ENCODE results near the gene ANKS3. TPM values are rescaled to one million over a fixed set of nuclear protein-coding genes. Genes with fewer than 3 reads are reported as not detected.

The ANKS3 gene
- total and polyA plus RNA-seq, 10 of the 15 experiments (the other 5 are each of a cell fraction or from before 2014, with no cell fraction given): 0.29 to 14.2 (median 8.5) TPM

- H3K9ac ChIP-seq (ENCODE audit: control insufficient read depth, insufficient read depth, low read length): no peak overlapping the region
- TF ChIP-seq, protein P1, sequence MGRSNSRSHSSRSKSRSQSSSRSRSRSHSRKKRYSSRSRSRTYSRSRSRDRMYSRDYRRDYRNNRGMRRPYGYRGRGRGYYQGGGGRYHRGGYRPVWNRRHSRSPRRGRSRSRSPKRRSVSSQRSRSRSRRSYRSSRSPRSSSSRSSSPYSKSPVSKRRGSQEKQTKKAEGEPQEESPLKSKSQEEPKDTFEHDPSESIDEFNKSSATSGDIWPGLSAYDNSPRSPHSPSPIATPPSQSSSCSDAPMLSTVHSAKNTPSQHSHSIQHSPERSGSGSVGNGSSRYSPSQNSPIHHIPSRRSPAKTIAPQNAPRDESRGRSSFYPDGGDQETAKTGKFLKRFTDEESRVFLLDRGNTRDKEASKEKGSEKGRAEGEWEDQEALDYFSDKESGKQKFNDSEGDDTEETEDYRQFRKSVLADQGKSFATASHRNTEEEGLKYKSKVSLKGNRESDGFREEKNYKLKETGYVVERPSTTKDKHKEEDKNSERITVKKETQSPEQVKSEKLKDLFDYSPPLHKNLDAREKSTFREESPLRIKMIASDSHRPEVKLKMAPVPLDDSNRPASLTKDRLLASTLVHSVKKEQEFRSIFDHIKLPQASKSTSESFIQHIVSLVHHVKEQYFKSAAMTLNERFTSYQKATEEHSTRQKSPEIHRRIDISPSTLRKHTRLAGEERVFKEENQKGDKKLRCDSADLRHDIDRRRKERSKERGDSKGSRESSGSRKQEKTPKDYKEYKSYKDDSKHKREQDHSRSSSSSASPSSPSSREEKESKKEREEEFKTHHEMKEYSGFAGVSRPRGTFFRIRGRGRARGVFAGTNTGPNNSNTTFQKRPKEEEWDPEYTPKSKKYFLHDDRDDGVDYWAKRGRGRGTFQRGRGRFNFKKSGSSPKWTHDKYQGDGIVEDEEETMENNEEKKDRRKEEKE (IDR thresholded peaks at IDR 0.05): no peak
- no peak for TF ChIP-seq HCFC1 (IDR thresholded peaks at IDR 0.05; ENCODE audit: low read length)
- TF ChIP-seq CBX5 (IDR thresholded peaks at IDR 0.05; ENCODE audit: low read depth): no peak
- TF ChIP-seq STAT1 (conservative IDR thresholded peaks at IDR 0.05): no peak
- TF ChIP-seq WRNIP1 (IDR thresholded peaks at IDR 0.05; ENCODE audit: borderline replicate concordance, low read depth, low read length): no peak
- TF ChIP-seq ZNF384 (IDR thresholded peaks at IDR 0.05; ENCODE audit: borderline replicate concordance, low read depth, low read length): no peak
- TF ChIP-seq, protein P2, sequence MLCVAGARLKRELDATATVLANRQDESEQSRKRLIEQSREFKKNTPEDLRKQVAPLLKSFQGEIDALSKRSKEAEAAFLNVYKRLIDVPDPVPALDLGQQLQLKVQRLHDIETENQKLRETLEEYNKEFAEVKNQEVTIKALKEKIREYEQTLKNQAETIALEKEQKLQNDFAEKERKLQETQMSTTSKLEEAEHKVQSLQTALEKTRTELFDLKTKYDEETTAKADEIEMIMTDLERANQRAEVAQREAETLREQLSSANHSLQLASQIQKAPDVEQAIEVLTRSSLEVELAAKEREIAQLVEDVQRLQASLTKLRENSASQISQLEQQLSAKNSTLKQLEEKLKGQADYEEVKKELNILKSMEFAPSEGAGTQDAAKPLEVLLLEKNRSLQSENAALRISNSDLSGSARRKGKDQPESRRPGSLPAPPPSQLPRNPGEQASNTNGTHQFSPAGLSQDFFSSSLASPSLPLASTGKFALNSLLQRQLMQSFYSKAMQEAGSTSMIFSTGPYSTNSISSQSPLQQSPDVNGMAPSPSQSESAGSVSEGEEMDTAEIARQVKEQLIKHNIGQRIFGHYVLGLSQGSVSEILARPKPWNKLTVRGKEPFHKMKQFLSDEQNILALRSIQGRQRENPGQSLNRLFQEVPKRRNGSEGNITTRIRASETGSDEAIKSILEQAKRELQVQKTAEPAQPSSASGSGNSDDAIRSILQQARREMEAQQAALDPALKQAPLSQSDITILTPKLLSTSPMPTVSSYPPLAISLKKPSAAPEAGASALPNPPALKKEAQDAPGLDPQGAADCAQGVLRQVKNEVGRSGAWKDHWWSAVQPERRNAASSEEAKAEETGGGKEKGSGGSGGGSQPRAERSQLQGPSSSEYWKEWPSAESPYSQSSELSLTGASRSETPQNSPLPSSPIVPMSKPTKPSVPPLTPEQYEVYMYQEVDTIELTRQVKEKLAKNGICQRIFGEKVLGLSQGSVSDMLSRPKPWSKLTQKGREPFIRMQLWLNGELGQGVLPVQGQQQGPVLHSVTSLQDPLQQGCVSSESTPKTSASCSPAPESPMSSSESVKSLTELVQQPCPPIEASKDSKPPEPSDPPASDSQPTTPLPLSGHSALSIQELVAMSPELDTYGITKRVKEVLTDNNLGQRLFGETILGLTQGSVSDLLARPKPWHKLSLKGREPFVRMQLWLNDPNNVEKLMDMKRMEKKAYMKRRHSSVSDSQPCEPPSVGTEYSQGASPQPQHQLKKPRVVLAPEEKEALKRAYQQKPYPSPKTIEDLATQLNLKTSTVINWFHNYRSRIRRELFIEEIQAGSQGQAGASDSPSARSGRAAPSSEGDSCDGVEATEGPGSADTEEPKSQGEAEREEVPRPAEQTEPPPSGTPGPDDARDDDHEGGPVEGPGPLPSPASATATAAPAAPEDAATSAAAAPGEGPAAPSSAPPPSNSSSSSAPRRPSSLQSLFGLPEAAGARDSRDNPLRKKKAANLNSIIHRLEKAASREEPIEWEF (IDR thresholded peaks at IDR 0.05; ENCODE audit: insufficient replicate concordance, low read depth, low read length): no peak
Measured at GRCh38 chr16:4772351-4772750, 38.3 kb upstream of the ANKS3 start.

More at GRCh38 chr16:4772351-4772750, 38.3 kb upstream of the ANKS3 start:
- DNase-seq (ENCODE audit: low read depth, low spot score) (no peak), ATAC-seq (no peak), FAIRE-seq (no peak)
- no peaks in the 10 kb centered on the region for H3K79me2 ChIP-seq (ENCODE audit: control insufficient read depth, insufficient read depth, low read length)
- H4K20me1 ChIP-seq (ENCODE audit: control insufficient read depth, insufficient read depth): no peaks in the 10 kb centered on the region
- no peak overlapping the region for H2AFZ ChIP-seq (ENCODE audit: control insufficient read depth, low read depth, low read length)
- RAD21 ChIA-PET (ENCODE audit: unreplicated experiment): interaction anchor here (0.8 kb wide), 1 partner anchor 27 kb away, joined by 3 read pairs; no protein-coding TSS in a partner anchor
- intact Hi-C loops (cut with micrococcal nuclease; ENCODE audit: unreplicated experiment): no loop called here
- 64% methylated on average over 5 of the region's 5 CpGs for WGBS (ENCODE audit: insufficient coverage, insufficient replicate concordance, low lambda C conversion rate, missing lambda C conversion rate)
- H3K36me3 ChIP-seq (ENCODE audit: control insufficient read depth in 2 of 2, insufficient read depth in 2 of 2, low read length in 1 of 2): no peaks in the 10 kb centered on the region
- H3K27me3 ChIP-seq (replicated peaks in 1 of 2; ENCODE audit: control insufficient read depth in 2 of 2, insufficient read depth in 2 of 2, low read length in 1 of 2): no peaks in the 10 kb centered on the region
- no peak overlapping the region for H3K4me3 ChIP-seq
- SMC1A ChIA-PET (ENCODE audit: uncharacterized antibody, unreplicated experiment): interaction anchor here (1.0 kb wide), 1 partner anchor 38 kb away, joined by 3 read pairs; the partner anchor contains the start of genes ANKS3 and DNAAF8
- no TSS peak for BruUV-seq (replicated peaks)
- CTCF ChIA-PET: interaction anchor here (0.7 kb wide), 1 partner anchor 843 kb away, joined by 3 read pairs; no protein-coding TSS in a partner anchor
- H3K4me1 ChIP-seq (ENCODE audit: control insufficient read depth, insufficient read depth, low read length): 0 out of 2 replicates have a peak, but pooled peaks cover 2% of the 10 kb centered on the region
- H3K27ac ChIP-seq (ENCODE audit: control insufficient read depth, insufficient read depth): no peak overlapping the region
- in situ Hi-C loops (cut with MboI): no loop called here
- no peak overlapping the region for H3K4me2 ChIP-seq (ENCODE audit: control insufficient read depth, insufficient read depth)
- POLR2A ChIA-PET: interaction anchor here (0.7 kb wide), 1 partner anchor 204 kb away, joined by 3 read pairs; no protein-coding TSS in a partner anchor
- no peaks in the 10 kb centered on the region for H3K9me3 ChIP-seq (replicated peaks; ENCODE audit: control insufficient read depth, insufficient read depth, low read length)
